Embryonic facial prominence (tissue), 1 donor: ENCODE measurements around the gene EPHA6.

Experiments
- DNase-seq: peaks from one replicate; pipeline ENCODE4 v3.0.0-alpha.2; 2016; ENCODE audit errors: extremely low spot score

The EPHA6 gene

GRCh38 chr3:97177242-97177641 lies 362.8 kb downstream of the EPHA6 start:
- no peak for DNase-seq

GRCh38 chr3:97181704-97182103 lies 367.3 kb downstream of the EPHA6 start:
- DNase-seq: no peak

- no peak for DNase-seq
Measured at GRCh38 chr3:97187771-97188170, 373.4 kb downstream of the EPHA6 start.

DNA sequence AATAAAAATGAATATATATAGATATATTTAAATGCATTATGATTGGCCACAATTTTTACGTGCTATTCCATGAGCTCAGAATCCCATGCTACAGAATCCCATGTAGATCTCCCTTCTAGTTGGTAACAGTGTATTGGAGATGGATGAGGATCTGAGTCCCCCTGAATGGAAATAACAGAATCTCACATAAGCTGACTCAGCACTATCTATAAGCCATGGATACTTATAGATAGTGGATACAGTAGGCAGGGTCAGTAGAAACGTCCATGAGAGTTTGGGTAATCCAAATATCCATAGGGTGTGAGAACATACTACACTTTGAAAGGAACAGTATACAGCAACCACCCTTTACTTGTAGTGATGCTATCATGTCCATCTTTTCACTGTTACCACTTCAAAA lies 375.4 kb downstream of the EPHA6 start:
- DNase-seq: no peak

DNA sequence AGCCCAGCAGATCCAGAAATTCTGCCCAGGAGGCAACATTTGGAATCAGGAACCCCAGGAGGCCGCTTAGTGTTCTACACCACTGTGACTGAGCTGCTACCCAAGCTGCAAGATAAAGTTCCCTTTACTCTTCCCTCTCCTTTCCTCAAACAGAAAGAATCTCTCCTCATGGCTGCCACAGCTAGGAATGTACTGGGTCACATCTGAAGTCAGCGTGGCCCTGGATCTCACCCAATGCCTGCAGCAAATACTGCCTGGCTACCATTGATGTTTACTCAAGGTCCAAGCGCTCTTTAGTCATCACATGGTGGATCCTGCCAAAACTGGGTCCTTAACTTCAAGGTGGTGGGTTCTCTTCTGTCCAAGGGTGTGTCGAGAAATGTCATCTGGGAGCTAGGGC lies 382.7 kb downstream of the EPHA6 start:
- no peak for DNase-seq

- DNase-seq: no peak
Measured at GRCh38 chr3:97197830-97198229, 383.4 kb downstream of the EPHA6 start.

DNA sequence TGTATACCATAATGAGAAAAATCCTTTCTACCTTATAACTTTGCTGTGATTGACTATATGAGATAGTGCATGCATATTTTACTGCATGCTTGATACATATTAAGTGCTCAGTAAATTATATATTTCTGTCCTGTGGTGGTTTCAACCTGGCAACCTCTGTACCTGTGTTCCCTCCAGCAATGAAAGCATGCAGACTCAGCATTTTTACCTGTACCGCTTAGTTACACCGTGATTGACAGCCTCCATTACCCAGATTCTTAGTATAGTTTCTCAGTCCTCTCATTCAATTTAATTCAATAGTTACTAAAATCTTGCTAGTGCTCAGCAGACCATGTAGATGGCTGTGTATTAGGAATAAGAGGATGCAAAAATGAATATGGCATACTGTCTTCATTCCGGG lies 386.0 kb downstream of the EPHA6 start:
- DNase-seq: no peak

- DNase-seq: no peak
Measured at GRCh38 chr3:97201814-97202213, 387.4 kb downstream of the EPHA6 start.

DNA sequence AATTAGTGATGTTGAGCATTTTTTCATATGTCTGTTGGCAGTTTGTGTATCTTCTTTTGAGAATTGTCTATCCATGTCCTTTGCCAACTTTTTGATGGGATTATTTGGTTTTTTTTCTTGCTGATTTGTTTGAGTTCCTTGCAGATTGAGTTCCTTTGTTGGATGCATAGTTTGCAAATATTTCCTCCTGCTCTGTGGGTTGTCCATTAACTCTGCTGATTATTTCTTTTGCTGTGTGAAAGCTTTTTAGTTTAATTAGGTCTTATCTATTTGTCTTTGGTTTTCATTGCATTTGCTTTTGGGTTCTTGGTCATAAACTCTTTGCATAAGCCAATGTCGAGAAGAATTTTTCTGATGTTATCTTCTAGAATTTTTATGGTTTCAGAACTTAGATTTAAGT lies 414.6 kb downstream of the EPHA6 start:
- DNase-seq: no peak

DNA sequence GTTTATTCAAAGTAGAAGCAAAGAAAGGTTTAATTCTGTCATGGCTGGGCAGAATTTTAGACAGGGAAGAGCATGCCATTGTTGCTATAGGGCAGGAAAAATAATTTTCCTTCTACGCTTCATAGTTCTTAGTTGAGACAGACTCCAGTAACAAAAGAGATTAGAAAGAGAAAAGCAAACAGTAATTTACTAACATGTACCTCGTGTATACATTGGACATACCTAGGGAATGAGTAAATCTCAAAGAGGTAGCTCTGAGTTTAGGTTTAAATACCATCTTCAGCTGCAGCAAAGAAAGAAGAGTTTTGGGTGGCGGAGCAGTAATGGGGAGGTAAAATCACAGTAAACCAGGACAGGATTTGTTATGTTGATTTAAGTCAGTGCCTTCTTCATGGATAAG lies 416.1 kb downstream of the EPHA6 start:
- DNase-seq: no peak

DNA sequence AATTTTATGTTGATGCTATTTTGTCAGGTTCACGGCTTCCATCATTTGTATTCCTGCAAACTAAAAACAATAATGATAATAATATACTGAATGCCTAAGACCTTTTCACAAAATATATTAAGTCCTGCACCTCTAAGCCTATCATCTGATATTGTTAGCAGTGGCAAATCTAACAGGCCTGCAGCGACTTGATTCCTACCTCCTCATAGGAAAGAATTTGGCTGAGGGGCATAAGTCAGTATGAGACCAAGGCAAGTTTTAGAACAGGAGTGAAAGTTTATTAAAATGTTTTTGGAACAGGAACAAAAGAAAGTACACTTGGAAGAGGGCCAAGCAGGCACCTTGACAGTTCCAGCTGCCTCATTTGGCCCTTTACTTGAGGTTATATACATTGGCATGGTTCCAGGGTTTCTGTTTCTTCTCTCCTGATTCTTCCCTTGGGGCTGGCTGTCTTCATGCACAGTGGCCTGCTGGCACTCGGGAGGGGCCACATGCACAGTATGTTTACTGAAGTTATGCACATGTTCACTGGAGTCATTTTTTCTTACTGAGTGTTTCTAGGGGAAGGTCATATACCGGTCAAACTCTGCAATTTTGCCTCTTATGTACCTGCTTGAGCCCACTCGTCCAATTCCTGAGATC lies 418.1 kb downstream of the EPHA6 start:
- no peak for DNase-seq

DNA sequence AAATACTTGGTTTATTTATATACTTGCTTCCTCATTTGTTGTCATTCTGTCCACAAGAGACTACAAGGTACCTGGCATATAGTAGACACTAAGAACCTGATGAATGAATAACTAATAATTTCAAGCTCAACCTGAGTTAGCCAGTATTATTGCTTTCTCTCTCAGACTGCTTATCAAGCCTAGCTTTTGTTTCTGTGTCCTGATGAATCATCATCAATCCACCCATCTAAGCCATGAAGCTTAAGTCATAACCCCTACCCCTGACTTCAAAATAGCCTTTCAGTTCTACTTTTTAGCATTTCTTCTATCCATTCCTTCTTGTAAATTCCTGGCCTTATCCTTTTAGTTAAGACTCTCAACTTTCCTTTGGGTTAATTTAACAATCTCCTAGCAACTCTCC lies 420.8 kb downstream of the EPHA6 start:
- DNase-seq: no peak

- DNase-seq: no peak
Measured at GRCh38 chr3:97235611-97236315, 421.4 kb downstream of the EPHA6 start.

- DNase-seq: no peak
Measured at GRCh38 chr3:97241417-97241816, 427.0 kb downstream of the EPHA6 start.

GRCh38 chr3:97245201-97245910 lies 431.0 kb downstream of the EPHA6 start:
- DNase-seq: no peak

DNA sequence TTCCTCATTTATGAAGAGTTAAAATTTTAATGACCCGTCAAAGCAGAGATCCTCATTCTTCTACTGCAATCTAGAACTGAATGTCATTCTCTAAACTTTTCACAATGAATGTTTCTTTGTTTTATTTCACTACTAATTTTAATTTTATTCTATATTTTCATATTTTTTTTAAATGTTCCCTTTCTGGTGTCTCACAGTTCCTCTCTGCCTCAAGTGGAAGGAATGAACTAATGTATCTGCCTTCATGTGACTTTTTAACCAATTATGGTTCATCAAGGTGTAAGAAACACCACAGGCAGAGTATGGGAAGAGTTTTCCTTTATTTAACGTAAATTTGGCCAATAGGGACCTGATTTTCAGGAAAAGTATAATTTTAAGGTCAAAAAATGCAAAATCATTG lies 441.7 kb downstream of the EPHA6 start:
- no peak for DNase-seq

DNA sequence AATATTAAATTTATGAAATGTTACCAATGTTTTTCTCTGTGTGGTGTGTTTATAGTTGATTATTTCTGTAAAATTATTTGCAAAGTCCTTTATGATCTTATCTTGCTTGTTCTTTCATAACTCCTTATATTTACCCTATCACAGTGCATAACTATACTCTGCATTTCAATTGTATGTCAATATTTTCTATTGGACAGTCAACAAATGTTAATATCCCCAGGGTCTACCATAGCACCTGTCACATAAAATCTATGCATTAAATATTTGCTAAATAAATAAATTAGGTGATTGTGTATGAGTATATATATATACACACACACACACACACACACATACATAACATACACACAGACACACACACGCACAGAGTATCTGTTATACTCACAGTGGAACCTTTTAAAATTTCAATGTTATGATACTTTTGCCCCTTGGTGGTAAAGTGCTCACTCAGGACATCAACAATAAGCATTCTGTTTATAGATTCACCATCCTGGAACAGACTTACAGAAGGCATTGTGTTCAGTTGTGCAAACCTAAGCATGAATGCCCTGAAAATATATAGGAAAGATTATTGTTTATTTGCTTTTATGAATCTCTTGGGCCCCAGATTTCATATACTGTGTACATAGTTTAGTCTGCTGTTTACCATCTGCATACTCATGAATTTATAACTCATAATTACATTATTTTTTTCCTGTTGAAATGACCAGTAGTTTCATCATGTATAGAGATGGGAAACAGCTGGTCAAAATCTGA lies 443.7 kb downstream of the EPHA6 start:
- DNase-seq: no peak

DNA sequence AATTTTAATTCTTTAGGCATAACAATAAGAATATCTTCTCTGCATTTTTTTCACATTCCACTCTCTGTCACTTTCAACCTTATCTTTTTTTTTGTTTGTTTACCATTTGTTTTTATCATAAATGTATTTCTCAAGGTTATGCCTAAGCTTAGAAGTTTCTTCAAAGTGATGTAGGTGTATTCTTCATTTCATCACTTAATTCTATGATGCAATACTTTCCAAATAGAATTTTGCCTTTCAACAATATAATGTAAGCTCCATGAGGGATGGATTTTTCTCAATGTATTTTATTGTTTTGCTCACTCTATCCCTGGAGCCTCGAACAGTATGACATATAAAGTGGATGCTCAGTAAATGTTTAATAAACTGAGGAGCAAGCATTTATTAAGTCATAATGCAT lies 444.9 kb downstream of the EPHA6 start:
- no peak for DNase-seq

GRCh38 chr3:97264180-97264579 lies 449.8 kb downstream of the EPHA6 start:
- no peak for DNase-seq

- no peak for DNase-seq
Measured at GRCh38 chr3:97265237-97266005, 451.0 kb downstream of the EPHA6 start.

DNA sequence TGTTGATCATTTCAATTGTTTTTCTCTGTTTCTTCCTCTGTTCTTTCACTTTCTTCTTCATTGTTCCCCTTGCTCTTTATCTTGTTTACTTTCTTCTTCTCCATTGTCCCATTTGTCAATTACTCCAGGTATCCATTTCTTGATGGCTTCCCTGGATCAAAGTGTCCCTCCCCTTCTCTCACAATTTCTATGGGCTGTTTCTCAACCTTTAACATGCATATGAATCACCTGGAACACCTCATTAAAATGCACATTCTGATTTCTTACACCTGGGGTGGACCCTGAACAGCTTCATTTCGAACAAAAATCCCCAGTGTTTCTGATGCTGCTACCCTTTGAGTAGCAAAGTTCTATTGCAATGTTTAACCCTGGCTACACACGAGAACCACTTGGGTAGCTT lies 454.8 kb downstream of the EPHA6 start:
- DNase-seq: no peak
